MCF 10A (cell line): Measurements from ENCODE around the gene MICALL2. TPM values are rescaled to one million over a fixed set of nuclear protein-coding genes. Genes with fewer than 3 reads are reported as not detected.

Source experiments
- BruUV-seq: library from RNA; stranded (reverse); fragments of 400-500 nt; replicated peaks from 2 replicates; lab custom pipeline; 2021; lab: Mats Ljungman, UMichigan
- CTCF ChIA-PET: fragments of 300-600 bp; sonication (Branson Sonifier 250); formaldehyde crosslinking; extraction: SDS; loops from one replicate; lab custom pipeline; 2021; ENCODE audit warnings: antibody characterized with exemption, inconsistent platforms; lab: Yijun Ruan, JAX
- POLR2A ChIA-PET: fragments of 300-600, 350-650 bp; sonication (Branson Sonifier 250); formaldehyde crosslinking; extraction: SDS; loops from one replicate; lab custom pipeline; 2020; ENCODE audit warnings: antibody characterized with exemption, inconsistent platforms; lab: Yijun Ruan, JAX
- DNase-seq: peaks from one replicate; pipeline ENCODE4 v3.0.0-alpha.2; 2018; ENCODE audit not compliant: unreplicated experiment
- H3K27ac Mint-ChIP-seq: one replicate; pipeline ENCODE4 v1.8.0; 2022; ENCODE audit warnings: mild to moderate bottlenecking, low read depth, mixed read lengths; ENCODE audit not compliant: unreplicated experiment
- H3K27me3 Mint-ChIP-seq: one replicate; pipeline ENCODE4 v1.8.0; 2022; ENCODE audit warnings: mixed read lengths; ENCODE audit not compliant: insufficient read depth, unreplicated experiment
- H3K36me3 Mint-ChIP-seq: one replicate; pipeline ENCODE4 v1.8.0; 2022; ENCODE audit warnings: mild to moderate bottlenecking, moderate library complexity, mixed read lengths; ENCODE audit not compliant: insufficient read depth, unreplicated experiment
- H3K4me1 Mint-ChIP-seq: one replicate; pipeline ENCODE4 v1.8.0; 2022; ENCODE audit warnings: mixed read lengths; ENCODE audit not compliant: insufficient read depth, unreplicated experiment
- H3K4me3 Mint-ChIP-seq: one replicate; pipeline ENCODE4 v1.8.0; 2022; ENCODE audit warnings: mild to moderate bottlenecking, moderate library complexity, mixed read lengths; ENCODE audit not compliant: unreplicated experiment
- H3K9me3 Mint-ChIP-seq: one replicate; pipeline ENCODE4 v1.8.0; 2022; ENCODE audit warnings: mixed read lengths; ENCODE audit not compliant: unreplicated experiment
- intact Hi-C: fragments of 100-400 bp; cut with micrococcal nuclease; formaldehyde crosslinking; loops from 2 replicates; pipeline ENCODE4 v1.14.1; 2022
- total RNA-seq: library from RNA; stranded (reverse); gene quantifications from 2 replicates; pipeline ENCODE4 v1.2.3, GENCODE V29; 2022
- TF ChIP-seq, protein P1 (sequence below): fragments of 200-600 bp; IDR thresholded peaks from one replicate; pipeline ENCODE4 v1.8.0; 2022; ENCODE audit warnings: antibody characterized with exemption, mild to moderate bottlenecking; ENCODE audit not compliant: unreplicated experiment

MICALL2 gene
- total RNA-seq, 1 experiment from 2014 or later: 15.8 TPM

DNA sequence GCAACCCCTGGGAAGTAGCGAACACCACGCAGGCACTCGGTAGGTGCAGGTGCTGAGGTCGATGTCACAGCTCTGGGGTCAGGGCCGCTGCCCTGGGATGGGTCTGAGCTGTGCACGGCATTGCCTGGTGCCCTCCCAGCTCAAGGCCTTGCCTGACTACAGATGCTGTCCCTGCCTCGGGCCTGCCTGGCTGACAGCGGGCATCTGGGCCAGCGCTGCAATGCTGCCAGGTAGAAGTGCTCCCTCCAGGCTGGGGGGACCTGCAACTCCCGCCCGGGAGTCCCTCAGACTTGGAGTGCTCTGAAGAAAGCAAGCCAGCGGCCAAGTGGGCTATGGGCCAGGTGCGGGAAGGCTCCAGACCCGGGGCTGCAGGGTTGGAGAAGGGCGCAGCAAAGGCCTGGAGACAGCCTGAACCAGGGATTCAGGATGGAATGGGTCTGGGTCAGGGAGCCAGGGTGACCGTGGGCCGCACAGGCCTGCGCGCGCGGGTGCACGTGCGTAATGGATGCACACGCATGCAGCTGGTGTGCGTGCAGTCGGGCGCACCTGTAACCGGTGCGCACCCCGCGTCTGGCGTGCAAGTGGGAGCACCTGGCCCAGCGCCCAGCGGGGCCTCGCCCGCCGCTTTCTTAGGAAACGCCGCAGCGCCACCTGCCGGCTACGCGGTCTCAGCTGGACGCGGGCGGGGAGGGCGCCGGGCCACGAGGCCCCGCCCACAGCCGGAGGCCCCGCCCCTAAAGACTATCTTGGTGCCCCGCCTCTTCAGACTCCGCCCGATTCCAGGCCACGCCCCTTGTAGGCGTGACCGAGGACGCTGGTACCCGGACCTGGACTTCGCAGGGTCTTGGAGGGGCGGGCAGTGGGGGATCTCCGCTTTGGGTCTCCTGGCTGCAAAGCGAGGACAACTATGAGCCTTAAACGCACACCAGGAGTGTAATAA lies 46.7 kb downstream of the MICALL2 start:
- Mint-ChIP-seq H3K9me3 (peaks cover 5% of the 10 kb centered on the region), H3K27ac (no peak overlapping the region), H3K4me3 (no peak overlapping the region), H3K27me3 (peaks cover 37% of the 10 kb centered on the region), H3K4me1 (peaks cover 5% of the 10 kb centered on the region), H3K36me3 (no peaks in the 10 kb centered on the region)
- ChIA-PET POLR2A (no interaction called here), CTCF (interaction anchor here (0.7 to 1.8 kb wide), 12 partner anchors 14 to 1037 kb away, joined by 3 to 4 read pairs (median 3); no protein-coding TSS in a partner anchor)
- BruUV-seq: no TSS peak
- intact Hi-C loops: loop anchor here (1.0 kb wide), 1 partner anchor 218 kb away; no protein-coding TSS in a partner anchor
- DNase-seq: peak; percentile 83
- TF ChIP-seq, protein P1, sequence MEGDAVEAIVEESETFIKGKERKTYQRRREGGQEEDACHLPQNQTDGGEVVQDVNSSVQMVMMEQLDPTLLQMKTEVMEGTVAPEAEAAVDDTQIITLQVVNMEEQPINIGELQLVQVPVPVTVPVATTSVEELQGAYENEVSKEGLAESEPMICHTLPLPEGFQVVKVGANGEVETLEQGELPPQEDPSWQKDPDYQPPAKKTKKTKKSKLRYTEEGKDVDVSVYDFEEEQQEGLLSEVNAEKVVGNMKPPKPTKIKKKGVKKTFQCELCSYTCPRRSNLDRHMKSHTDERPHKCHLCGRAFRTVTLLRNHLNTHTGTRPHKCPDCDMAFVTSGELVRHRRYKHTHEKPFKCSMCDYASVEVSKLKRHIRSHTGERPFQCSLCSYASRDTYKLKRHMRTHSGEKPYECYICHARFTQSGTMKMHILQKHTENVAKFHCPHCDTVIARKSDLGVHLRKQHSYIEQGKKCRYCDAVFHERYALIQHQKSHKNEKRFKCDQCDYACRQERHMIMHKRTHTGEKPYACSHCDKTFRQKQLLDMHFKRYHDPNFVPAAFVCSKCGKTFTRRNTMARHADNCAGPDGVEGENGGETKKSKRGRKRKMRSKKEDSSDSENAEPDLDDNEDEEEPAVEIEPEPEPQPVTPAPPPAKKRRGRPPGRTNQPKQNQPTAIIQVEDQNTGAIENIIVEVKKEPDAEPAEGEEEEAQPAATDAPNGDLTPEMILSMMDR: peak; percentile 91

DNA sequence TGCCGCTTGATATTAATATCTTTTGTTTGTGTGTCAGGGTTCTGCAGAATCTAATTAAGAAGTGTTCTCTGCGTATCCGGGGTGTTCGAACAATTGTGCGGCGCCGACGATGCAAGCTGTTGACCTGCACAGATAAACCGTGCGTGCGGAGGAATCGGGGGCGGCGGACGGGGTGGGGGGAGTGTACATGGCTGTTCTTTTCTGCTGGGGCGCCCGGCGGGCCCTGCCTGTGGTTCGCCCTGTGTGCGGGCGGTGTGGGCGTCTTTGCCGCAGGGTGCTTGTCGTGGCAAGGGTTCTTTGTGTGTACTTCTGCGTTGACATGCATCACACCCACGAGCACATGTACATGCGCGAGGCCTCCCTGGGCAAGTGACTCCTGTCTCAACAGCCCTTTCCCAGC lies 47.9 kb downstream of the MICALL2 start:
- DNase-seq: no peak
- no peak overlapping the region for H3K27ac Mint-ChIP-seq
- H3K27me3 Mint-ChIP-seq: peaks cover 25% of the 10 kb centered on the region
- ChIA-PET POLR2A (no interaction called here), CTCF (interaction anchor here (1.8 kb wide), 1 partner anchor 218 kb away, joined by 3 read pairs; no protein-coding TSS in a partner anchor)
- BruUV-seq: no TSS peak
- intact Hi-C loops: no loop called here
- no peaks in the 10 kb centered on the region for H3K36me3 Mint-ChIP-seq
- H3K4me3 Mint-ChIP-seq: no peak overlapping the region
- TF ChIP-seq, protein P1: no peak
- H3K9me3 Mint-ChIP-seq: peaks cover 5% of the 10 kb centered on the region
- H3K4me1 Mint-ChIP-seq: no peaks in the 10 kb centered on the region

DNA sequence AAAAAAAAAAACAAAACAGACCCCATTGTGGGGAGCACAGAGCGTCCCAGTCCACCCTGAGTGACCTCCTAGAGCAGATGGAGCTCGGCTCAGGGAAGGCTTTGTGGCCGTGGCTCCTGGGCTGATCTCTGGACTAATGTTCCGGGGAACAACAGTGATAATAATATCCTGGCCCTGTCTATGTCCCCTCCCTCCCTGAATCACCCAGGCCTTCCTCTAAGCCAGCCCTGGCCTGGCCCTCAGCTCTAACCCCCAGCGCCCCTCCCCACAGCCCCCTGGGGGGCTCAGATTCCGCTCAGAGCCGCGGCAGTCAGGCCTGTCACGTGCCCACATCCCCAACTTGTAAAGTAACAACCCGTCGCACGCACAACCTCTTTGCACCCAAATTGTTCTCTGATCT lies 48.3 kb downstream of the MICALL2 start:
- no peaks in the 10 kb centered on the region for H3K36me3 Mint-ChIP-seq
- CTCF ChIA-PET: interaction anchor here (1.8 kb wide), 1 partner anchor 217 kb away, joined by 3 read pairs; no protein-coding TSS in a partner anchor

DNA sequence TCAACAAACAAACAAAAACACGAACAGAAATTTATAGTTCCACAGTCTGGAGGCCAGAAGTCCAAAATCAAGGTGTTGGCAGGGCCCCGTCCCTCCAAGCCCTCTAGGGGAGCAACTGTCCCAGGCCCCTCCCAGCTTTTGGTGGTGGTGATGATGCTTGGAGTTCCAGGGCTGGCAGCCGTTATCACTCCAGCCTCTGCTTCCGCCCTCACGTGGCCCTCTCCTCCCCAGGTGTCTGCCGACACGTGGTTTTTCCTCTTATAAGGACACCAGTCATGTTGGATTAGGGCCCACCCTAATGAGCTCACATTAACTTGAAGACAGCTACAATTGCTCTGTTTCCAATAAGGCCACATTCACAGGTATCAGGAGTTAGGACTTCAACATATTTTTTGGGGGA lies 49.7 kb downstream of the MICALL2 start:
- DNase-seq: no peak
- Mint-ChIP-seq H3K4me3 (no peak overlapping the region), H3K4me1 (no peaks in the 10 kb centered on the region), H3K36me3 (no peaks in the 10 kb centered on the region), H3K9me3 (no peaks in the 10 kb centered on the region), H3K27me3 (peaks cover 13% of the 10 kb centered on the region), H3K27ac (no peak overlapping the region)
- TF ChIP-seq, protein P1: no peak
- intact Hi-C loops: no loop called here
- ChIA-PET POLR2A (no interaction called here), CTCF (interaction anchor here (0.7 kb wide), 1 partner anchor 13 kb away, joined by 3 read pairs; no protein-coding TSS in a partner anchor)
- no TSS peak for BruUV-seq

More for the DNA sequence above, 48.3 kb downstream of the MICALL2 start:
- Mint-ChIP-seq H3K4me1 (no peaks in the 10 kb centered on the region), H3K27ac (no peak overlapping the region), H3K4me3 (no peak overlapping the region), H3K27me3 (peaks cover 21% of the 10 kb centered on the region), H3K9me3 (peaks cover 5% of the 10 kb centered on the region)
- BruUV-seq: no TSS peak
- POLR2A ChIA-PET: no interaction called here
- intact Hi-C loops: no loop called here
- TF ChIP-seq, protein P1: no peak
- DNase-seq: no peak
